AG09319 (cell line): ENCODE data around the gene LDAH.

Experiments
- DNase-seq: peaks from one replicate; pipeline ENCODE4 v3.0.0-alpha.2; 2010; ENCODE audit warnings: low read depth; ENCODE audit errors: extremely low read depth
- TF ChIP-seq, protein P1 (sequence below): IDR thresholded peaks from 2 replicates; pipeline ENCODE4 v1.5.1; 2011; ENCODE audit warnings: low read depth, mild to moderate bottlenecking, inconsistent platforms, low read length, moderate library complexity

Gene LDAH

DNA sequence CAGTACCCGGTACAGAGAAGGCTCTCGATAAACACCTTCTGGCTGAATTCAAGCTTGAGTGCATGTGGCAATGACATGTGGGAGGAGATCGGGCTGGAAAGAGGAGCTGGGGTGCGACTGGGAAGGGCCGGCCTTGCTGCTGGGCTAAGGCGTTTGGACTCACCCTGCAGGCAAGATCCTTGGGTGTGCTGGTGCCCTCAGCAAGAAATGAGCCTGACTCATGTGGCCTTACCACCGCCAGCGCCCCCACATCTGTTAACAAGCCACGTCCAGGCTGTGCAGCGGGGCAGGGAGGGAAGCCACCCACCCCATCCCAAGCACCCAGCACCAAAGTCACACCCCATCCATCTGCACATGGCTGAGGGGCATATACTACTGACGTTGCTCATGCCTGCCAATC lies 173.3 kb downstream of the LDAH start:
- TF ChIP-seq, protein P1, sequence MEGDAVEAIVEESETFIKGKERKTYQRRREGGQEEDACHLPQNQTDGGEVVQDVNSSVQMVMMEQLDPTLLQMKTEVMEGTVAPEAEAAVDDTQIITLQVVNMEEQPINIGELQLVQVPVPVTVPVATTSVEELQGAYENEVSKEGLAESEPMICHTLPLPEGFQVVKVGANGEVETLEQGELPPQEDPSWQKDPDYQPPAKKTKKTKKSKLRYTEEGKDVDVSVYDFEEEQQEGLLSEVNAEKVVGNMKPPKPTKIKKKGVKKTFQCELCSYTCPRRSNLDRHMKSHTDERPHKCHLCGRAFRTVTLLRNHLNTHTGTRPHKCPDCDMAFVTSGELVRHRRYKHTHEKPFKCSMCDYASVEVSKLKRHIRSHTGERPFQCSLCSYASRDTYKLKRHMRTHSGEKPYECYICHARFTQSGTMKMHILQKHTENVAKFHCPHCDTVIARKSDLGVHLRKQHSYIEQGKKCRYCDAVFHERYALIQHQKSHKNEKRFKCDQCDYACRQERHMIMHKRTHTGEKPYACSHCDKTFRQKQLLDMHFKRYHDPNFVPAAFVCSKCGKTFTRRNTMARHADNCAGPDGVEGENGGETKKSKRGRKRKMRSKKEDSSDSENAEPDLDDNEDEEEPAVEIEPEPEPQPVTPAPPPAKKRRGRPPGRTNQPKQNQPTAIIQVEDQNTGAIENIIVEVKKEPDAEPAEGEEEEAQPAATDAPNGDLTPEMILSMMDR = no peak
- no peak for DNase-seq

DNA sequence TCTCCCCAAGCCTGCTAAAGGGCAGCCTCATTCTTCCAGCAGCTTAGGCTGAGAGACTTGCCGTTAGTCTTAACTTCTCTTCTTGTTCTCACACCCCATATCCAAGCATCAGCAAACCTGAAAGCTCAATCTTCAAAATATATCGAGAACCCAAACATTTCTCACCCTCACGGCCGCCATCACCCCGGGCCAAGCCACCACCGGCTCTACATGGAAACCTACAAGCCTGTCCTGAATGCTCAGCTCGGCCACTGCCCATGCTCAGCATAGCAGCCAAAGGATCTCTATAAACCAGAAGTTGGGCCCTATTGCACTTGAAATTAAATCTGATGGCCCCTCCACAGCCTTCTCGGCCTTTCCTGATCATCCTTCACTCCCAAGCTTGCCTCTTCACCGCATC lies 174.1 kb downstream of the LDAH start:
- TF ChIP-seq, protein P1 = no peak
- no peak for DNase-seq

DNA sequence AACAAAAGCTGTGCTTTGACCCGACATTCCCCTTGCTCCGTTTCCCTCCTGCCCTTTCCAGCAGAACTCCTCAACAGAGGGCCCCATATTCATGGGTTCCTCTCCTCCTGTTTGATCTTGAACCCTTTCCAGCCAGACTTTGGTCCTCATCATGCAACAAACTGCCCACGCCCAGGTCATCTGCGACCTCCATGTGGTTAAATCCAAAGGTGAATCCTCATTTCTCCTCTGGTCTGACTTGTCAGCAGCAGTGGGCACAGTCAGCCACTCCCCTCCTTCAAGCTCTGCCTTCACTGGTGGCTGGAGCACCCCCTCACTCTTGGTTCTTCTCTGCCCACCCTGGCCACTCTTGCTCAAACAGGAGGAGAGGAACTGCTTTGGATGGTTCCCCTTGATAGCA lies 174.7 kb downstream of the LDAH start:
- TF ChIP-seq, protein P1 = no peak
- no peak for DNase-seq

DNA sequence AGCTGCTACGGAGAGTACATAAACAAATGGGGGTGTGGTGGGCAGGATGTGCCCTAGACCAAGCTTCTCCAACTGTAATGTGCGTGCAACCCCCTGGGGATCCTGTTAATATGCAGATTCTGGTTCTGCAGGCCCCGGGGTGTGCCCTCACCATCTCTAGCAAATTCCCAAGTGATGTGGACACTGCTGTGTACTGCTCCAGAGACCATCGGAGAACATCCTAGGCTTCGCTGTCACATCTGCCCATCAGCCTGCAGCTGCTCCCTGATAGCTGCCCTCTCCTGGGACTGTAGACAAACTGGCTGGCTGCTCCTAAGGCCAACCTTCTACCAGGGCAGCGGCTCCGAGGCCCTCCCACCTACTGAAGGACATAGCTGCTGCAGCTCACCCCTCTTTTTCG lies 175.2 kb downstream of the LDAH start:
- TF ChIP-seq, protein P1 = no peak
- no peak for DNase-seq

DNA sequence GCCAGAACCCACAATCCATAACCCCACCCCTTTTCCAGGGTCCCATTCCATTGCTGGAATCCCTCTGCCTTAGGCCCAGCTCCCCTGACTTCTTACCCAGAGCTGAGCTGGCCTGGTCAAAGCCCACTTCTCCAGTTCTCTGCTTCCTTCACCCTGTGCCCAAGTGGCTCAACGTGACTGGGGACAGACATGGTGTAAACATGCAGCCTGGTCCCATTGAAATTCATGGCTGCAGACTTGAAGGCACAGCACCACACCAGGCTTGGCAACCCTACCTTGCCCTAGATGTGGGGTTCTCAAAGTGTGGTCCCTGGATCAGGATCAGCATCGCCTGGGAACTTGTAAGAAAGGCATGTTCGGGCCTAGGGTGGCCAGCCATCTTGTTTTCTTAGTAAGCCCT lies 175.7 kb downstream of the LDAH start:
- TF ChIP-seq, protein P1 = no peak
- DNase-seq = no peak

DNA sequence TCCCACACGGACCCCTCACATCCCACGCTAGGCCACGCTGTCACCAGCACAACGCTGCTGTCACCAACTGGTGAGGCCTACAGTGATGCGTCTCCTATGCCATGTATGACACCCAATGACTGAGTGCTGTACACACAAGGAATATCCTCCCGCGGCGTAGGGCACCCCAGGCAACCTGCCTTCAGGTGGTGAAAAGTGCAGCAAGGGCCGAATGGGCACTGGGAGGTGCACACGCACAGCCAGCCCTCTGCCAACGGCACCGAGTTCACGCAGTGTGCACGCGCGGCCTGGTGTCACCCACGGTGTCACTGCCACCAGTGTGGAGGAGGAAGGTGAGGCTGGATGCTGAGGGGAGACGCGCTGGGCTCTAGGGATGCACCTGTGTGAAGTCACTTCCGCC lies 176.5 kb downstream of the LDAH start:
- TF ChIP-seq, protein P1 = no peak
- DNase-seq = no peak

DNA sequence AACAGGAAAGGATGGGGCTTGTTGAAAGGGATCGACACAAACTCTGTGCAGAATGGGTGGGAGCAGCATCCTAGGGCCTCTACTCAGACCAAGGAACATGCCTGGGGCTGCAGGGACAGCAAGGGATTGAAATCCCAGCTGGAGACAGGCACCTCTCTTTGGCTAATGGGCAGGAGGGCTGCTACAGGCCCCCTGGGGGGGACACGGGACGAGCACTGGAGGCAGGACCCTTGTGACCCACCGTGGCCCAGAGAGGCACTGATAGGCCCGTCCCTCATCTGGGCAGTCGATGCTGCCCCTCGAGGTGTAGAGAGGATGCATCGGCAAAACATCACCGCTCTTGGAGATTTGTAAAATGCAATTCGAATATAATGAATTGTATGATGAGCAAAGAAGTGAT lies 177.1 kb downstream of the LDAH start:
- no peak for DNase-seq
- TF ChIP-seq, protein P1 = no peak
